Subcutaneous adipose tissue (tissue), 4 donors: Measurements from ENCODE around the gene RIPOR3. TPM values are rescaled to one million over a fixed set of nuclear protein-coding genes. Genes with fewer than 3 reads are reported as not detected.
A peak's percentile ranks its signal among the peaks of the same experiment; 100 is the strongest.

Experiments used
- total RNA-seq, 4 donors: library from RNA; depleted of rRNA; stranded (reverse); fragments of >200 nt; gene quantifications; one replicate each; pipeline ENCODE4 v1.1.0, GENCODE V29; 2016
- TF ChIP-seq, protein P1 (sequence below): fragments of 450-650 bp; IDR thresholded peaks from one replicate; pipeline ENCODE4 v1.5.1; 2016; ENCODE audit warnings: low read depth, mild to moderate bottlenecking, control low read depth, antibody characterized with exemption, moderate library complexity

Gene RIPOR3
- total RNA-seq, 4 donors from 2014 or later, result 8.8 to 63.0 (median 37.3) TPM

DNA sequence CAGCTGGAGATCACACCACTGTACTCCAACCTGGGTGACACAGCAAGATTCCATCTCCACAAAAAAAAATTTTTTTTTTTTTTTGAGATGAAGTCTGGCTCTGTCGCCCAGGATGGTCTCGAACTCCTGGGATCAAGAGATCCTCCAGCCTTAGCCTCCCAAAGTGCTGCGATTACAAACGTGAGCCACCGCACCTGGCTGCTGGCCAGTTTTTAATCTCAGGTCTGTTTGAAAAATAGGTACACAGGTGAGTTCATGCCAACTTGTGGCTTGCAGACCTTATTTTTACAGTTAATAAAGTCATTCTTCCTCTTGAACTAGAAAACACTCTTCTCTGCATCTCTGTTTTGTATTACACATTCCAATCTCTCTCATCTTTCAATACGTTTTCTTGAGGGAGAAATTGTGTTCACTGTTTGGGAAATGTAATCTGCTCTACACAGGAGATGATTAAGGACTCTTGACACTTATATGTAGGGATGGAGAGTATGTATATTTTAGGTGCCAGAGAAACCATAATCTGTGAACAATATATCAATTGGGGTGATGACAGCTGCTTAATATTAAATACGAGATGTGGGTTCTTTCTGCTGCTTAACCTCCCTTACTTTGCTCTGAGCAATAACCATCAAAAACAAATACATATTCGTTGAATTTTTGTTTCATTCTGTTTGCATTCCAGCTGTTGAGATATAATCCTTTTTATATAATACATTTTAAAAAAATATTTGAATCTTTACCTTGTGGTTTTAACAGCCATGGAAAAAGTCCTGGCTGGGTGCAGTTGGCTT is 17.7 kb upstream of the RIPOR3 start:
- TF ChIP-seq, protein P1, sequence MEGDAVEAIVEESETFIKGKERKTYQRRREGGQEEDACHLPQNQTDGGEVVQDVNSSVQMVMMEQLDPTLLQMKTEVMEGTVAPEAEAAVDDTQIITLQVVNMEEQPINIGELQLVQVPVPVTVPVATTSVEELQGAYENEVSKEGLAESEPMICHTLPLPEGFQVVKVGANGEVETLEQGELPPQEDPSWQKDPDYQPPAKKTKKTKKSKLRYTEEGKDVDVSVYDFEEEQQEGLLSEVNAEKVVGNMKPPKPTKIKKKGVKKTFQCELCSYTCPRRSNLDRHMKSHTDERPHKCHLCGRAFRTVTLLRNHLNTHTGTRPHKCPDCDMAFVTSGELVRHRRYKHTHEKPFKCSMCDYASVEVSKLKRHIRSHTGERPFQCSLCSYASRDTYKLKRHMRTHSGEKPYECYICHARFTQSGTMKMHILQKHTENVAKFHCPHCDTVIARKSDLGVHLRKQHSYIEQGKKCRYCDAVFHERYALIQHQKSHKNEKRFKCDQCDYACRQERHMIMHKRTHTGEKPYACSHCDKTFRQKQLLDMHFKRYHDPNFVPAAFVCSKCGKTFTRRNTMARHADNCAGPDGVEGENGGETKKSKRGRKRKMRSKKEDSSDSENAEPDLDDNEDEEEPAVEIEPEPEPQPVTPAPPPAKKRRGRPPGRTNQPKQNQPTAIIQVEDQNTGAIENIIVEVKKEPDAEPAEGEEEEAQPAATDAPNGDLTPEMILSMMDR, result peak; percentile 30

DNA sequence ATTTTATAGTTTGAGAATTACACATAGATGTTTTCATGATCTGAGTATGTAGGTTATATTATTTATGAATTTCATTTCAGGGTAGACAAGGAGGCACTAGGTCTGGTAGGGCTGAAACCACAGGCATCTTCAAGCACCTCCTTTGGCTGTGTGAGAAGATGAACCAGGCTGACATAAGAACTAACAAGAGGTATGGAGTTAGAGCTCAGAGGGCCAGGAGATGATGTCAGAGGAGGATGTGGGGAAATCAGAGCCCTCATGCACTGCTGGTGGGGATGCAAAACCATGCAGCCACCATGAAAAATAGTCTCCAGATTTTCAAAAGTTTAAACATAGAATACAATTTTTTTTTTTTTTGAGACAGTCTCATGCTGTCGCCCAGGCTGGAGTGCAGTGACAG is 13.6 kb upstream of the RIPOR3 start:
- TF ChIP-seq, protein P1, result no peak

DNA sequence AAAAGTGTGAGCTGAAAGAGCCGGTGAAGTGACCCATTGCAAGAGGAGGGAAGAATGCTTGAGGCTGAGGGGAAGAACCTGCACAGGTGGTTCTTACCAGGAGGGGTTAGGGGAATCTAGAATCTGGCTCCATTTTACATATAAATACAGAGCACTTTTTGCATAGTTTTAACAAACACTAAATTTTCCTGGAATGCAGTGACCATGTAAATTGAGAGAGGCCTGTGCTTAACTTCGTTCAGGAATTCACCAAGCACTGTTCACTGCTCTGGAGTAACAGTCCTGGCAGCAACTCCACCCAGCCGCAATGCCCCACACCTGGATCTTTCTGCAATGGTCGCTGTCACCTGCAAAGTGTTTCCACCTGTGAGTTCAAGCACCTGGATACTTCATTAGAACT is 13.2 kb upstream of the RIPOR3 start:
- TF ChIP-seq, protein P1, result no peak

DNA sequence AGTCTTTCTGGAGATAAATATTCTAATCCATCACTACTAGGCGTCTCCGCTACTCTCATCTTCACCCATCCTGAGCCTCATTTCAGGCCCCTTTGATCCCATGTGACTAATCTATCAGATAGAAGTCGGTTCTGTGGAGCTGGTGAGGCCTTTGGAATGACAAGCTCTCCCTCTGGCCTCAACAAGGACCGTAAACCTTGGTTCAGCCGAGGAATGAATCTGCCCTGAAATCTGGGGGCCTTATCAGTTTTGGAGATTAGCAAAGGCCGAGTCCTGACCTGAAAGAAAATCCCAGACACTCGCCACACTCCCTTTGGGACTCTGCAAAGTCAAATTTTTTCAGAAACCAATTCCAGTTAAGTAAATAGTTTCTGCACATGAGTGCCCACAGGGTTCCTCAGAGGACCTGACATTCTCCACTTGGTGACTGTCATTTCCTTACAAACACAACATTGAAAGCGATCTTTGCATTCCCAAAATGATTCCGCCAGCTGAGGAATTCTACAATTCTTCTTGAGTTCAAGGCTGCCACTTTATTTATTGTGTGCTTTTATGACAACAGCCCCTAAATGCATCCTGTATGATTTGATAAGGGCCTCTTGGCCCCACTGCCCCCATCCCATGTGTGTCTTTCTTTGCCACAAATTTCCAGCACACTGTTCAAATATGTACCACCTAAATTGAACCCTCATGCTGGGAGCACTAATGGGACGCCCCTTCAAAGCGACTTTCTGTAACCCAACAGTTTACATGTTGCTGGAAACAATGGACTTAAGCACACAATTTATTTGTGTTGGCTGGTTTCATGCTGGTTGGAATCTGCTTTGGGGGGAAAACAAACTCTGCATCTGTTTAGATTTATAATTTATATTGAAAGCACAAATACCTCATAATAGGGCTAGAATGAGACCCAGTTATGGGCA is 10.0 kb upstream of the RIPOR3 start:
- TF ChIP-seq, protein P1, result no peak

DNA sequence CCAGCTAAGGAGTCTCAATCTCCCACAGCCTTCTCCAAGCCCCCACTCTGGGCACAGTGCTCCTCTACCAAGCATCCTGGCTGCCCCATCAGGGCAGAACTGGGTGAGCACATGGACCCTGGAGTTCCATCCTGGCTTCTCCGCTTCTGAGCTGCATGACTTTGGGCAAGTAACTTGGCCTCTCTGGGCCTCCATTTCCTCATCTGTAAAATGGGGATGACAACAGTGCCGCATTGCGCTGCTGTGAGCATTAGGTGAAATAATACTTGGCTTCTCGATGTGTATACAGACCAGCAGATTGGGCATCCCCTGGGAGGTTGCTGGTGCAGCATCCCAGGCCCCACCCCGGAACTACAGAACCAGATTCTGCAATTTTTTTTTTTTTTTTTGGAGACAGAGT is 8.3 kb upstream of the RIPOR3 start:
- TF ChIP-seq, protein P1, result no peak

DNA sequence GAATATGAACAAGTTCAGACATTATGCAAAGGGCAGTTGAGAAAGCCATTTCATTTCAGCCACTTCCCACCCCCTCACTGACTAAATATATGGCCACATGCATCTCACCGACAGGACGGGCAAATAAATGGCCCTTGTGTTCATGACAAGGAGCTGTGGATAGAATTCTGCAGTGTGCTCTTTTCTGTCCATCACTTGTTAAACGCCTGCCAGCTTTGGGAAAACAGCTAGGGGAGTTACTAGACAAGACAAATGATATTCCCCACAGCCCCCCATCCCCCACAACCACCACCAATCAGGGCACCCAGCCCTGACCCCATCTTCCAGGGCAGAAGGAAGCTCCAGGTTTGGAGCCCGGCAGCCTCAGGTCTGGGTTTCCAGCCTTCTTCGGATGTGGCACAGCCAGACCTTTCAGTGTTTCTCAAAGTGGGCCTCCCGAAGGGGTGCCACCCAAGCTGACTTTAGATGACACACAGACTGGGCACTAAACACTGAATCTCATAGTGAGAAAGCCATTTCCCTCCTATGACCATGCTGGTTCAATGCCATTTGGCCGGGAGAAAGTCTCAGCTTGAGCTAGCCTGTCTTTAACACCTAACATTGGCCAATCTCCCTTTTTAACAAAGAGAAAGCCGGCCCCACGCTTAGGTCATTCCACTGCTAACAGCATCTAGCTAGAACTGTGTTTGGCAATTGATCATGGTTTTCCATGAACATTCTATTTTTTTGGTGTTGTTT is 4.0 kb upstream of the RIPOR3 start:
- TF ChIP-seq, protein P1, result peak; percentile 24
